GM10248 (cell line): Measurements from ENCODE around the gene LCORL.

Experiments used
- CTCF ChIA-PET: fragments of 300-600 bp; sonication (Branson Sonifier 250); formaldehyde crosslinking; extraction: SDS; loops from one replicate; lab custom pipeline; 2021; ENCODE audit warnings: antibody characterized with exemption; lab: Yijun Ruan, JAX
- POLR2A ChIA-PET: fragments of 350-650 bp; sonication (Branson Sonifier 250); formaldehyde crosslinking; extraction: SDS; loops from one replicate; lab custom pipeline; 2020; ENCODE audit warnings: antibody characterized with exemption; lab: Yijun Ruan, JAX
- DNase-seq: peaks from one replicate; pipeline ENCODE4 v3.0.0; 2012; ENCODE audit errors: extremely low spot score
- CTCF ChIP-seq: IDR thresholded peaks from 2 replicates; pipeline ENCODE4 v1.5.1; 2012; ENCODE audit warnings: mild to moderate bottlenecking, low read depth; ENCODE audit errors: extremely low read depth, missing control alignments, control extremely low read depth

The LCORL gene

DNA sequence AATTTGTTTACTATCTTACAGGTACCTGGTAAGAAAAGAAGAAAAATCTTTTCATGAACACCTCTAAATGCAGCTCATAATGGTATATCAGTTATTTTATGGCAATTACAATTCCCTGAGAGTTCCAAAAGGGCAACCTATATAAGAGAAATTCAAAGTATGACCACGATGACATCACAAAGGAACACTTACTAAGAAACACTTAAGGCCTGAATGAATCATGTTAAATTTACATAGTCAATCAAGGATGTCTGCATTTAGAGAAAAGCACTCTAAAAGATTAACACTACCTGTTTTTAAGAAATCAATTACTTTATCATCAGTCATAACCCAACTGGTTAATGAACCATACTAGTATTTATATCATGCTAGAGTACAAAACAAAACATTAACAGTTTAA is 63.9 kb downstream of the LCORL start:
- TF ChIP-seq CTCF: no peak
- DNase-seq: no peak
- CTCF ChIA-PET: no interaction called here
- POLR2A ChIA-PET: no interaction called here

GRCh38 chr4:17956245-17956644 is 65.3 kb downstream of the LCORL start:
- POLR2A ChIA-PET: no interaction called here
- TF ChIP-seq CTCF: no peak
- CTCF ChIA-PET: no interaction called here
- no peak for DNase-seq

- no peak for TF ChIP-seq CTCF
- ChIA-PET POLR2A (no interaction called here), CTCF (no interaction called here)
- DNase-seq: no peak
These were observed 76.3 kb downstream of the LCORL start for GRCh38 chr4:17945303-17945702.

- ChIA-PET POLR2A (no interaction called here), CTCF (interaction anchor here (1.4 kb wide), 1 partner anchor 27 kb away, joined by 3 read pairs; no protein-coding TSS in a partner anchor)
- DNase-seq: no peak
- no peak for TF ChIP-seq CTCF
These were observed 79.8 kb downstream of the LCORL start for GRCh38 chr4:17941731-17942130.

- no peak for DNase-seq
These were observed 82.5 kb downstream of the LCORL start for GRCh38 chr4:17939054-17939453.

DNA sequence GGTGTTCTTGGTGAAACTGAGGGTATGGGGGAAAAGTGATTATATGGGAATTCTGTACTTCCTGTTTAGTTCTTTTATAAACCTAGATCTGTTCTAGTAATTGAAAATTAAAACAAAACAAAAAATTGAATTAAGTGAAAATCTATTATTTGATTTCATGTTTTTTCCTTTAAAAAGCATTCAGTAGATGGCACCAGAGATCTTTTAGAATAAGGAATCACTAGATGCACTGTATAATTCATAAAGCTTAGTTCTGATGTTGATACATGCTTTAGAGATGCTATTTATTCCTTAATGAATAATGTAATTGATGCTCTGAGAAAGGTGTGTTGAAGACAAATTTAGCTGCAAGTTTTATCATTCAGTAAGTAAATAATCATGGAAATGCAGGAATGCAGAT is 87.3 kb downstream of the LCORL start:
- no peak for TF ChIP-seq CTCF
- POLR2A ChIA-PET: no interaction called here
- no peak for DNase-seq
- CTCF ChIA-PET: interaction anchor here (1.7 kb wide), 1 partner anchor 13 kb away, joined by 4 read pairs; no protein-coding TSS in a partner anchor

More at GRCh38 chr4:17939054-17939453, 82.5 kb downstream of the LCORL start:
- CTCF ChIA-PET: no interaction called here
- TF ChIP-seq CTCF: no peak
- POLR2A ChIA-PET: no interaction called here

DNA sequence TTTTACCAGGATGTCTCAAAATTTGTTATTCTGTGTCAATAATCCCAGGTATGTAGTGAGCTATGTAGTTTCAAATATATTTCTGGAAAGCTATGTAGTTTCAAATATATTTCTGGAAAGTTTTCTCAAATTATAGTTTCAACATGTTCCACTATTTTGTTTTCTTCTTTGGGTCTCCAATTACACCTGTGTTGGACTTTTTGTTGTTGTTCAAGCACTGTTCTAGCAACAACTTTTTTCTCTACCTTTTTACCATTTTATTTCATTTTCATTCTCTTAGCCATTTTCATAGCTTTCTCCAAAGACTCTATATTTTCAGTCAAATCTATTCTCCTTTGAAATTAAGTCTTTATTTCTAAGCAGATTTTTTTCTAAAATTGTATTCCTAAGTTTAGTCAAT is 88.4 kb downstream of the LCORL start:
- no peak for TF ChIP-seq CTCF
- no peak for DNase-seq
- CTCF ChIA-PET: no interaction called here
- POLR2A ChIA-PET: no interaction called here
